ENCODE measurements around the gene SMIM8.

DNA sequence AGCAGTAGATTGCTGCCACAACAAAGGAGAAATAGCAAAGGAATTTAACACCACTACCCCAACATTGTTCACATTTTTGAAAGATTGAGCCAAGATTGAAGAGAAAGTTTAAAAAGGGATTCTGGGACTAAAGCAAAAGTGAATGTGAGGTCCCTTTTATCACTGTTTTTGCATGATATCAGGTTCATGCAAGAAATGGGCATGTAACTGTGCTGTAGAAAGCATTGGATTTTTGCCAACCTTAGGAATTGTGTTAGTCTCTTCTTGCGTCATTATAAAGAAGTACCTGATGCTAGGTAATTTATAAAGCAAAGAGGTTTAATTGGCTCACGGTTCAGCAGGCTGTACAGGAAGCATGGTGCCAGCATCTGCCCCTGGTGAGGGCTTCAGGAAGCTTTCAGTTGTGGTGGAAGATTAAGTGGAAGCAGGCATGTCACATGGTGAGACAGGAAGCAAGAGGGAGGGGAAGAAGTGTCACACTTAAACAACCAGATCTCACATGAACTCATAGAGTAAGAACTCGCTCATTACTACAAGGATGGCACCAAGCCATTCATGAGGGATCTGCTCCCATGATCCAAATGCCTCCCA lies 11.3 kb downstream of the SMIM8 start:
- TF ChIP-seq, protein P1, sequence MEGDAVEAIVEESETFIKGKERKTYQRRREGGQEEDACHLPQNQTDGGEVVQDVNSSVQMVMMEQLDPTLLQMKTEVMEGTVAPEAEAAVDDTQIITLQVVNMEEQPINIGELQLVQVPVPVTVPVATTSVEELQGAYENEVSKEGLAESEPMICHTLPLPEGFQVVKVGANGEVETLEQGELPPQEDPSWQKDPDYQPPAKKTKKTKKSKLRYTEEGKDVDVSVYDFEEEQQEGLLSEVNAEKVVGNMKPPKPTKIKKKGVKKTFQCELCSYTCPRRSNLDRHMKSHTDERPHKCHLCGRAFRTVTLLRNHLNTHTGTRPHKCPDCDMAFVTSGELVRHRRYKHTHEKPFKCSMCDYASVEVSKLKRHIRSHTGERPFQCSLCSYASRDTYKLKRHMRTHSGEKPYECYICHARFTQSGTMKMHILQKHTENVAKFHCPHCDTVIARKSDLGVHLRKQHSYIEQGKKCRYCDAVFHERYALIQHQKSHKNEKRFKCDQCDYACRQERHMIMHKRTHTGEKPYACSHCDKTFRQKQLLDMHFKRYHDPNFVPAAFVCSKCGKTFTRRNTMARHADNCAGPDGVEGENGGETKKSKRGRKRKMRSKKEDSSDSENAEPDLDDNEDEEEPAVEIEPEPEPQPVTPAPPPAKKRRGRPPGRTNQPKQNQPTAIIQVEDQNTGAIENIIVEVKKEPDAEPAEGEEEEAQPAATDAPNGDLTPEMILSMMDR (conservative IDR thresholded peaks at IDR 0.05; ENCODE audit: low read depth, low read length) = no peak
- TF ChIP-seq RFX5 (IDR thresholded peaks at IDR 0.05; ENCODE audit: low read depth, low read length) (no peak), POLR2A (IDR thresholded peaks at IDR 0.05; ENCODE audit: low read depth, low read length) (no peak), USF2 (IDR thresholded peaks at IDR 0.05; ENCODE audit: low read depth, low read length) (peak; percentile 34; the same call in 1 of the 2 replicates), BHLHE40 (IDR thresholded peaks at IDR 0.05; ENCODE audit: low read depth, low read length) (no peak), RCOR1 (IDR thresholded peaks at IDR 0.05; ENCODE audit: insufficient replicate concordance, low read length) (no peak), RAD21 (IDR thresholded peaks at IDR 0.05; ENCODE audit: low read length) (no peak), MAZ (IDR thresholded peaks at IDR 0.05; ENCODE audit: borderline replicate concordance, low read depth, low read length) (no peak), SMC3 (IDR thresholded peaks at IDR 0.05; ENCODE audit: low read depth, low read length) (no peak), MAFK (IDR thresholded peaks at IDR 0.05; ENCODE audit: low read depth, low read length) (no peak), ELK1 (IDR thresholded peaks at IDR 0.05; ENCODE audit: borderline replicate concordance, low read depth, low read length) (no peak)

All from IMR-90 (cell line).